ENCODE measurements around the gene SPRN.

DNA sequence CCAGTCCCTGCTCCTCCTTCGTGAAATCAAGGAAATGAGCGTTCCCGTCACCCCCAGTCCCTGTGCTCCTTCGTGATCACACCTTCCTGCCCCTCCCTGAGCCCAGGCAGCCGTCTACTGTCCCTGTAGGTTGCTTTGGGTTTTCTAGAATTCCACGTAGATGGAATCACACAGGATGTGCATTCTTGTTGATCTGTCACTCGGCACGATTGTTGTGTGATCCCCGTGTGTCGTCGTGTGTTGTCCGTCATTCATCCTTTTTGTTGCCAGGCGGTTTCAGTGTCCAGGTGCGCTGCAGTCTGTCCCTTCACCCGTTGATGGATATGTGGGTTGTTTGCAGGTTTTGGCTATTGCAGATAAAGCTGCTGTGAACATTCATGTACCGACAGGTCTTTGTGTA, 21.1 kb downstream of the SPRN start:
- TF ChIP-seq, protein P1, sequence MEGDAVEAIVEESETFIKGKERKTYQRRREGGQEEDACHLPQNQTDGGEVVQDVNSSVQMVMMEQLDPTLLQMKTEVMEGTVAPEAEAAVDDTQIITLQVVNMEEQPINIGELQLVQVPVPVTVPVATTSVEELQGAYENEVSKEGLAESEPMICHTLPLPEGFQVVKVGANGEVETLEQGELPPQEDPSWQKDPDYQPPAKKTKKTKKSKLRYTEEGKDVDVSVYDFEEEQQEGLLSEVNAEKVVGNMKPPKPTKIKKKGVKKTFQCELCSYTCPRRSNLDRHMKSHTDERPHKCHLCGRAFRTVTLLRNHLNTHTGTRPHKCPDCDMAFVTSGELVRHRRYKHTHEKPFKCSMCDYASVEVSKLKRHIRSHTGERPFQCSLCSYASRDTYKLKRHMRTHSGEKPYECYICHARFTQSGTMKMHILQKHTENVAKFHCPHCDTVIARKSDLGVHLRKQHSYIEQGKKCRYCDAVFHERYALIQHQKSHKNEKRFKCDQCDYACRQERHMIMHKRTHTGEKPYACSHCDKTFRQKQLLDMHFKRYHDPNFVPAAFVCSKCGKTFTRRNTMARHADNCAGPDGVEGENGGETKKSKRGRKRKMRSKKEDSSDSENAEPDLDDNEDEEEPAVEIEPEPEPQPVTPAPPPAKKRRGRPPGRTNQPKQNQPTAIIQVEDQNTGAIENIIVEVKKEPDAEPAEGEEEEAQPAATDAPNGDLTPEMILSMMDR (IDR thresholded peaks at IDR 0.05) = no peak
- TF ChIP-seq POLR2A (IDR thresholded peaks at IDR 0.05) = no peak
